ENCODE data around the gene CEBPE. TPM values are rescaled to one million over a fixed set of nuclear protein-coding genes. Genes with fewer than 3 reads are reported as not detected.
A peak's percentile ranks its signal among the peaks of the same experiment; 100 is the strongest.

Gene CEBPE
- total RNA-seq, 1 experiment from 2014 or later = not detected

- no peak overlapping the region for H3K4me2 ChIP-seq
- no peak overlapping the region for H3K4me3 ChIP-seq
- no peaks in the 10 kb centered on the region for H3F3A ChIP-seq (ENCODE audit: insufficient read depth, low read depth)
- no peak overlapping the region for H3K27ac ChIP-seq
- ChIA-PET CTCF (no interaction called here), POLR2A (ENCODE audit: unreplicated experiment) (no interaction called here)
- TF ChIP-seq CTCF (conservative IDR thresholded peaks at IDR 0.05) (no peak), EZH2 (IDR thresholded peaks at IDR 0.05; ENCODE audit: low read depth) (no peak)
- no peak for DNase-seq
- H3K79me2 ChIP-seq (ENCODE audit: low read depth) = no peaks in the 10 kb centered on the region
- no peaks in the 10 kb centered on the region for H3K9me3 ChIP-seq (ENCODE audit: insufficient read depth, low read depth)
- intact Hi-C loops (cut with micrococcal nuclease; ENCODE audit: unreplicated experiment) = no loop called here
- peaks cover 15% of the 10 kb centered on the region for H3K4me1 ChIP-seq (replicated peaks; ENCODE audit: insufficient read depth)
- no peaks in the 10 kb centered on the region for H3K9me2 ChIP-seq (ENCODE audit: insufficient read depth)
- H3K27me3 ChIP-seq (ENCODE audit: insufficient read depth, low read depth) = no peaks in the 10 kb centered on the region
- H2AFZ ChIP-seq = no peak overlapping the region
- BruUV-seq (replicated peaks) = no TSS peak
- H3K36me3 ChIP-seq (ENCODE audit: low read depth) = no peaks in the 10 kb centered on the region
- no peaks in the 10 kb centered on the region for H4K20me1 ChIP-seq (ENCODE audit: insufficient read depth)
These were observed 45.9 kb upstream of the CEBPE start for GRCh38 chr14:23164949-23165348.

- Histone ChIP-seq H3K27me3 (ENCODE audit: insufficient read depth, low read depth) (no peaks in the 10 kb centered on the region), H4K20me1 (ENCODE audit: insufficient read depth) (no peaks in the 10 kb centered on the region), H3K79me2 (ENCODE audit: low read depth) (no peaks in the 10 kb centered on the region), H2AFZ (no peak overlapping the region), H3K4me2 (no peak overlapping the region), H3K9me3 (ENCODE audit: insufficient read depth, low read depth) (no peaks in the 10 kb centered on the region), H3K4me1 (replicated peaks; ENCODE audit: insufficient read depth) (peaks cover 15% of the 10 kb centered on the region), H3K27ac (no peak overlapping the region), H3K9me2 (ENCODE audit: insufficient read depth) (no peaks in the 10 kb centered on the region), H3K36me3 (ENCODE audit: low read depth) (no peaks in the 10 kb centered on the region), H3F3A (ENCODE audit: insufficient read depth, low read depth) (no peaks in the 10 kb centered on the region), H3K4me3 (no peak overlapping the region)
- no peak for TF ChIP-seq EZH2 (IDR thresholded peaks at IDR 0.05; ENCODE audit: low read depth)
- TF ChIP-seq CTCF (conservative IDR thresholded peaks at IDR 0.05) = no peak
- intact Hi-C loops (cut with micrococcal nuclease; ENCODE audit: unreplicated experiment) = no loop called here
- DNase-seq = peak in 1 of 2 experiments; percentile 50
- CTCF ChIA-PET = interaction anchor here (0.7 kb wide), 1 partner anchor 43 kb away, joined by 5 read pairs; no protein-coding TSS in a partner anchor
- POLR2A ChIA-PET (ENCODE audit: unreplicated experiment) = interaction anchor here (0.6 to 0.7 kb wide), 2 partner anchors 168 to 470 kb away, joined by 4 to 8 read pairs; no protein-coding TSS in a partner anchor
- no TSS peak for BruUV-seq (replicated peaks)
These were observed 45.2 kb upstream of the CEBPE start for GRCh38 chr14:23164250-23164649.

GRCh38 chr14:23163830-23164229 lies 44.8 kb upstream of the CEBPE start:
- Histone ChIP-seq H2AFZ (no peak overlapping the region), H3K27me3 (ENCODE audit: insufficient read depth, low read depth) (no peaks in the 10 kb centered on the region), H3K4me3 (no peak overlapping the region), H3K4me1 (replicated peaks; ENCODE audit: insufficient read depth) (peaks cover 15% of the 10 kb centered on the region), H3K4me2 (no peak overlapping the region), H3K27ac (no peak overlapping the region), H3K36me3 (ENCODE audit: low read depth) (no peaks in the 10 kb centered on the region), H3K79me2 (ENCODE audit: low read depth) (no peaks in the 10 kb centered on the region), H3F3A (ENCODE audit: insufficient read depth, low read depth) (no peaks in the 10 kb centered on the region), H3K9me2 (ENCODE audit: insufficient read depth) (no peaks in the 10 kb centered on the region), H3K9me3 (ENCODE audit: insufficient read depth, low read depth) (no peaks in the 10 kb centered on the region), H4K20me1 (ENCODE audit: insufficient read depth) (no peaks in the 10 kb centered on the region)
- no peak for TF ChIP-seq EZH2 (IDR thresholded peaks at IDR 0.05; ENCODE audit: low read depth)
- no peak for TF ChIP-seq CTCF (conservative IDR thresholded peaks at IDR 0.05)
- intact Hi-C loops (cut with micrococcal nuclease; ENCODE audit: unreplicated experiment) = no loop called here
- no peak for DNase-seq
- ChIA-PET POLR2A (ENCODE audit: unreplicated experiment) (interaction anchor here (0.6 to 0.7 kb wide), 2 partner anchors 168 to 469 kb away, joined by 4 to 8 read pairs; no protein-coding TSS in a partner anchor), CTCF (interaction anchor here (0.7 kb wide), 1 partner anchor 43 kb away, joined by 5 read pairs; no protein-coding TSS in a partner anchor)
- no TSS peak for BruUV-seq (replicated peaks)
